ENCODE results near the gene PCSK6.

PCSK6 gene

DNA sequence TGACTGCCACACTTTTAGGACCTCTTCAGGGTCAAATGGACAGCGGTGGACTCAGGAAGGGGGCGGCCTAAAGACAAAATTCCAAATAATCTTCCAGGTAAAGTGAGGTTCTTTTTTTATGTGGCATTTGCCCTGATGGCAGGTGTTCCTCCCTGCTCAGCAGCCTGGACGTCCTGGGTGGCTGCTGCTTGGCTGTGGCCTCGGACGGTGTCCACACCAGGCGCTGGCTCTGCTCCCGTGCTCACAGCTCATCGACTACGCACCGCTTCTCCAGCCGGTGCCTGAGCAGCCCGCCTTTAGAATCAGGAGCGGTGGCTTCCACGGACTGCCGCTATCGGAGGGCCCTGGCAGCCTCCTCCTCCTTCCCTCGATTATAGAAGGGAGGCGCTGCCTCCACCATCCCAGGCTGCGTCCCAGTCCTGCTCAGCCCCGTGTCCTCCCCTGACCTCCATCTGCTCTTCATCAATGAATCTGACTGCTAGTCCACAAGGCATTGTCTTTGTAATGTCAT, 41.9 kb downstream of the PCSK6 start:
- no peak for DNase-seq (ENCODE audit: low spot score)

DNA sequence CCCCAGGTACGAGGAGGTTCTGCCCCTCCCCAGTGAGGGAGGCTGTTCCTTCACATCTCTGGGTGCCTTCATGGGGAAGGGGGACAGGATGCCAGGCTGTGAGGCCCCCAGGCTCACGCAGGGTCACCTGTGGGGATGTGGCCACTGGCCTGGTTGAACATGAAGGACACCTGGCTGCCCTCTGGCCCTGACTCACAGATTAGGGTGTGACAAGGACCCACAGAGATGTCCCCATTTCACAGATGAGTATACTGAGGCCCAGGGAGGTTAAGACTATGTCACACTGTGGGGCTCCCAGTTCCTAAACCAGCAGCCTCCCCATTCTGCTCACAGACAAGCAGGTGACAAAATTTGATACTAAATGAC, 42.4 kb downstream of the PCSK6 start:
- DNase-seq (ENCODE audit: low spot score): no peak

DNA sequence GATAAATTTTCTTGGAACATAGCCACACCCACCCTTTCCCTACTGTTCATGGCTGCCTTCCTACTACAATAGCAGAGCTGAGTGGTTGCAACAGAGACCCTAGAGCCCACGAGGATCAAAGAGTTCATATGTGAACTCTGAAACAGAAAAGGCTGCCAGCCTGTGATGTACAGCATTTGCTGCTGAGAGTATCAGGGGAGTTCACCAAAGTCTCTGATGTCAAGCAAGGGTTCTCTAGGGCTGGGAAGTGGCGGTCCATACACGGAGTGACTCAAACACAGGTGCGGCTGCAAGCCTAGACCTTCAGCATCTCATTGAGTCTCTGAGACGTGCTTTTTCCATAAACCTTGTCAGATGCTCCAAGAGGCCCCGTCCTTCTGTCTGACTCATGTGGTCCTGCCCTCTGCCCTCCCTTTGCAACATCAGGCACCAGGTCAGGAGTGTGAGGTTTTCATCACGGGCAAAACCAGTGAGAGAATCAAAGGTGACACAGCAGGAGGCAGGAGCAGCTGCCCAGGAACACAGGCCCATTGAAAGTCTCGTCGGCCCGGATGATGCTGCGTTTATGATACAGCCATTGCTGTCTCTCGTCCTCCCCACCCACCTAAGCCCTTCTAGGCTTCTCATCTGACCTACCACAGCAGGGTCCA, 42.9 kb downstream of the PCSK6 start:
- DNase-seq (ENCODE audit: low spot score): no peak

DNA sequence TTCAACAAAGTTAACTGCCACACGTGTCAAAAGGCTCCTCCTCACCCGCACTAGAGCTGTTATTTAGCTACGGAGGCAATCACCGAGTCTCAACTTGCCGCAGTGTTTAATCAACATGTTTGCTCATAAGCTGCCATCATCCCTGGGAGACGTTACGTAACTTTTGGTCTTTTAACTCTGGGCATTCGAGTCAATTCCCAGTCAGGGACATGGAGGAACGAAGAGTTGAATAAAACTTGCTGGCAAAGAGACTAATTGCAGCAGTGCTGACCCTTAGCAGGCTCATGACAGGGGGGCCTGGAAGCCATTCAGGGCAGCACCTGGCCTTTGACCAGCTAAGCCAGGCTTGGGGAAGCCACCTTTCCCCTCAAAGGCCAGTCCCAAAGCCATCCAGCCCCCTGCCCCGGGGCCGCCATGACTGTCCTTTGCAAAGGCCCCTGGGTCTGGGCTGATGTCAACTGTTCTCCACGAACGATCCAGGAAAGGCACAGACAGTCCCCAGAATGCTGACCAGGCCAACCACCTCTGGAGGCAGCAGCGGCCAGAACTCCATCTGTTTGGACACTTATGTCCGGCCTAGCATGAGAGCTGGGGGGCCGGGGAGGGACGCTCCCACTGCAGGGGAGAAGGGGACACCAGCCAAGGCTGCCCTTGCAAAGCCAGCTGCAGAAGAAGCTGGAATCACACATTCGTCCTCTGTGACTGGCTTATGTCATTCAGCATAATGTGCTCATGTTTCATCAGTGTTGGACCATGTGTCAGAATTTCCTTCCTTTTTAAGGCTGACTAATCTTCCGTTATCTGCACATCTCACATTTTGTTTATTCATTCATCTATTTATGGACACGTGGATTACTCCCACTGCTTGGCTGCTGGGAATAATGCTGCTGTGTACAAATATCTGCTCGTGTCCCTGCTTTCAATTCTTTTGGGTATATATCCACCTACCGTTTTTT, 43.7 kb downstream of the PCSK6 start:
- DNase-seq (ENCODE audit: low spot score): no peak

DNA sequence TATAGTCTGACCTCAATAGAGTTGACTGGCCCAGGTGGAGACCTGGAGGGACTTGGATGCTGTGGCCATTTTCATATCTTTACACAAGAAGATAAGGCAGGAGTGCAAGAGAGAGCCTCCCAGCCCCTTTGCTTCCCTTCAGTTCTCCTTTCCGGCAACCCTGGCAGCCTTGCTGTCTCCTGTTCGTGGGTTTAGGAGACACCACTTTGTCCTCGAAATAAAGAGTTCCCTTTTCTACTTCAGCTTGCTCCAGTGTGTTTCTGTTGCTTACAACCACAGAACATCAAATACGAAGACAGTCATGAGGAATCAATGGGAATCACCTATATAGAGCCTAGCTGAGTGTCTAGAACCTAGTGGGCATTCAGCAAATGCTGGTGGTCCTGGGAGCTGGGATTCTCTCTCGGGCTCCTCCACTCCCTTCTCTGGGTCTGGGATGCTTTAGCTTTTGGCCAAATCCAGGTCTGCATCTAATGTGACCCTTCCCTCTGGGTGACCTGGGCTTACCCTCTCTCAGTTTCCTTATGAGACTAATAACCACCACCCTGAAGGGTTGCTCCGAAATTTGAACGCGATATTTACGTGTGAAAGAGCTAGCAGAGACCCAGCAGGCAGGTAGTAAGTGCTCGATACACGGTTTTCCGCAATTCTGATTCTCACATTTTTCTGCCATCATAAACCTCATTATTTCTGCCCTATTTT, 44.5 kb downstream of the PCSK6 start:
- no peak for DNase-seq (ENCODE audit: low spot score)

DNA sequence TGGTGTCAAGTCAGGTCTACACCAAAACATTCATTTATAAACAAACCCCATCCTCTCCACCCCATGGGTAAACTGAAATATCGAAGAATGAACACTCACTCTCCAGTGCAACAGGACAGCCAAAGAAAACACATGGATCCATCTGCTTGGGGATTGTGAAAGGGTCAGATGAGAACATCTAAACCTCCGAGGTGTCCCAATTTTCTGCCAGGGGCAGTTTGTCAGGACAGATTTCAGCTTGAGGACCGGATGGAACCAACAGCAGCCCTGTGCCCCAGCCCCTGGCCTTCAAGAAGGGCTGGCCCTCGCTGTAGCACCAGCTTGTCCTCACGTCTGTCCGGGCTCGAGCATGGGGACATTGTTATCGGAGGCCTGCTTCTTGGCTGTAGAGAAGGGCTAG, 45.5 kb downstream of the PCSK6 start:
- DNase-seq (ENCODE audit: low spot score): no peak

DNA sequence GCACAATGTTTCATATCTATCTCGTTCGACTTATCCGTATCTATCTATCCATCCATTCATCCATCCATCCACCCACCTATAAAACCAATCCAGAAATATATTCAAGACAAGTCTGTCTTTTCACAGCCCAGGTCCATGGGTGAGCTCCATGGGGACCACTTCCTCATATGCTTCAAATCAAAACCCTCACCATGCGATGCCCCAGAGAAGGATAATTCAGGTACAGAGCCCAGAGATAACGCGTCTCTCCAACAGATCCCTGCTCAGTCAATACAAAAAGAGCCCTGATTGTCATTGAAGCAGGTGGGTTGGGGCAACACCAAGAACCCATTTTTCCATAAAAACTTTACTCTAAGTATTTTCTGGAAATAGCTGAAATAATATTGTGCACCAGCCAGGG, 47.2 kb downstream of the PCSK6 start:
- DNase-seq (ENCODE audit: low spot score): no peak

DNA sequence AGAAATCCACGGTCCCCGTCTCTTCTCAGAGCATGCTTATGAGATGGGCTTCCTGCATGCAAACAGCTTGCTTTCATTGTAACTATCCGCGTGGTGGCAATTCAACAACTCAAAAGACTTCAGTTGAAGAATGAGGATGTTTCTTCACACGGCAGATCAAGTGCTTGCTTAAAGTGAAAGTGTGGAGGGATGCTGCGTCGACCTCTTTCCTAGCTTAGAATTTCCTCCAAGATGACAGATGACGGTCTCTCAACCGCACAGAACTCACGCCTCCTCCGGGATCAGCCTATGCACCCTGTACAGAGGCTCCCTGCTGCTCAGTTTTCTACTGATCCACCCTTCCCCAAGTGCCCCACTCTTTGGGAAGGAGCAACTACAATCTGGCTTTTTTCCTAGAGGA, 47.8 kb downstream of the PCSK6 start:
- DNase-seq (ENCODE audit: low spot score): no peak

DNA sequence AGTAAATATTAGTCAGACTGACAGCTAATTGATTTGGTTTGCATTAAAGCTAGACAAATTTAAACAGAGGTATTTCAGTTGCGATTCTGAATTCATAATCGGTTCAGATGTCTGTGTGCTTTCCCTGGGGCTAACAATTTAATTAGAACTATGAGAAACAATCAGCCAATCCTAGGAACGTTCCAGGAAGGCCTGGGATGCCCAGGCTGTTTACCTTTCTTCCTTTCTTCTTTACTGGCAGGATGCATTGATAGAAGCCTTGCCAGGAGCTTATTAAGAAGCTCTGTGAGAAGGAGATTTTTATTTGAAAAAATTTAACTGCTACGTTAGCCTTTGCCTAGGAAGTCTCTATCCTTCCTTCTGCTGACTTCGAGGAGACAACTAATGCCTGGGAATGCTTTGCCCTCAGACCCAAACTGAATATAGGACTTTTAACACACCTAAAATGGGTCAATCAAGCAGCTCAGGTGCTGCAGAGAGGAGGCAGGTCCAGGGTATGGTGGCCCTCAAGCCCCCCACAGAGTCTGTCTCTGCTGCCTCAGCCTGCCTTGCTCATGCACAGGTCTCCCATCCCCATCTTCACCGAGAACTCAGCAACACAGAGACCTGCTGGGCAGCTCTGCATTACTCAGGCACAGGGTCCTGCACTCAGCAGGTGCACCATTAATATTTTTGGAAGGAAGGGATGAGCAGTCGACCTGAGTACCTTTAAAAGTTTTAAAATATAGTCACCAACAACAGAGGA, 48.5 kb downstream of the PCSK6 start:
- DNase-seq (ENCODE audit: low spot score): no peak

DNA sequence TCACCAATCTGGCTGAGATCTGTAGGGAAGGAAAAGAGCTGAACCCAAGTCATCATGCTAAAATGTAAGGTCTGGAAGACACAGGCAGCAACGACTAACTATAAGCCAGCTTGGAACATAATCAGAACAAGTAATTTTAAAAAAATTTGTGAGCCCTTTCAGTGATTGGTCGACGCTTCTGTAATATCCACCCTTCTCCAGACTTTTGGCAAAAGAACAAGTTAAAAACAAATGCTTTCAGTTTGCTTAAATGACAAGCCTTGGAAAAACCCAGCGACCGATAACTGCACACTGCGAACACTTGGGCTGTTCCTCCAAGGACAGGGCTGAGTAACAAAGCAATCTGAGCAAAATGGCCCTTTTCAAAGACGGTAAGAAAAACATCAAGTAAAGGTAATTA, 49.6 kb downstream of the PCSK6 start:
- no peak for DNase-seq (ENCODE audit: low spot score)

DNA sequence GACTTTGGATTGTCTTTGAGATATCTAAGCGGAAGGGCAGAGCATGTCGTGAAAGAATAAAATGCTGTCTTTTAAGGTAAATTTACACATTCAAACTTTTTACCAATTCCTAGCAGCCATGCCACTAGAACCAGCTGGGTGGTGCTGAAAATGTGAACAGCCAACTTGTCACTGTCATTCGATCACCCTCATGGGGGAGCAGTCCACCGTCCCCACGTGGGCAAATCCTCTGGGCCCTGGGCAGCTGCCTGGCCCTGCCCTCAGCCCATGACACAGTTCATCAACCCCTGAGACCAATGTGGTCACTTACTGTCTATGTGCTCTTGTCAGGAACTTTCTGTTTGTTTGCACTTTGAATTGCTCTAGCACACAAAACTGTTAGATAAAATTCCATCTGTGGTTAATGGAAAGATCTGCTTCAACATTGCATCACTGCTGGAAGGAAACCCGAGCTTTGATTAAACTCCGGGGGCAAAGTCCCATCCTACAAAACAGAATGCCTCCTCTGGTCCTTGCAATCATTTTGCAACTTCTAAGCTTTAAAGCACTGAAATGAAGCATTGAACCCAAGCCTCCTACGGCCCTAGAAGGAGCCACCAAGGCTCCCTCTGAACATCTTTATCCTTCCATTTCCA, 50.1 kb downstream of the PCSK6 start:
- no peak for DNase-seq (ENCODE audit: low spot score)

DNA sequence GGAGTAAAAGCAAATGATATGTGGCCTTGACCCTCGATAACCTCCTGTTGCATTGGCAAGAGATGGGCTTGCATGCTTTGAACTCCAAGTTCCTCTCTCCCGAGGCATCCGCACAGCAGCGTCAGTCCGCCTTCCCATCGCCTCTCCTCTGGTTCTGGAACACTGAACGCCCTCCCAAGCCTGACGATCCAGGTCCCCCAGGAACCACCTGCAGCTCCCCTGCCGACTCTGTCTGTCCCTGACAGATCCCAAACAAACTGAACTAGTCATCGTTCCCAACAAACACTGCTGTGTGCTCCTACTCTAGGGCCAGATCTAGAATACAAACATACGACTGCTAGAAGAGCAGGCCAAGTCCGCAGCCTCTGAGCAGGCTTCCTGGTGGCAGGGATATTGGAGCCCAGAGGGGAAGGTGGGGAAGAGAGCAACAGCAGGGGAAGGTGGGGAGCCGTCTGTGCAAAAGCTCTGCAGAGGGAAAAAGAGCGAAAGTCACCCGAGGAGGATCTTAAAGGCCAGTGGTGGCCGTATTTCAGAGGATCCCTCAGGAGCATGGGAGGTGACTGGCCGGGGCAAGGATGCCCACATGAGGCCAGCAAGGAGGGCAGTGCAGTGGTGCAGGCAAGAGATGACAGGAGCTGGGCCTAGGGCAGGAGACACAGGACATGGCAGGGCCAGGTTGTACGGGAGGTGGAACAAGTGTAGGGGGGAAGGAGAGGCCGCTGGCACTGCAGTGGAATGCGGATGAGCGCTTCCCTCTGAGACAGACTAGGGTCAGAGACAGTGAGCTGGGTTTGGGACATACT, 50.8 kb downstream of the PCSK6 start:
- DNase-seq (ENCODE audit: low spot score): no peak

DNA sequence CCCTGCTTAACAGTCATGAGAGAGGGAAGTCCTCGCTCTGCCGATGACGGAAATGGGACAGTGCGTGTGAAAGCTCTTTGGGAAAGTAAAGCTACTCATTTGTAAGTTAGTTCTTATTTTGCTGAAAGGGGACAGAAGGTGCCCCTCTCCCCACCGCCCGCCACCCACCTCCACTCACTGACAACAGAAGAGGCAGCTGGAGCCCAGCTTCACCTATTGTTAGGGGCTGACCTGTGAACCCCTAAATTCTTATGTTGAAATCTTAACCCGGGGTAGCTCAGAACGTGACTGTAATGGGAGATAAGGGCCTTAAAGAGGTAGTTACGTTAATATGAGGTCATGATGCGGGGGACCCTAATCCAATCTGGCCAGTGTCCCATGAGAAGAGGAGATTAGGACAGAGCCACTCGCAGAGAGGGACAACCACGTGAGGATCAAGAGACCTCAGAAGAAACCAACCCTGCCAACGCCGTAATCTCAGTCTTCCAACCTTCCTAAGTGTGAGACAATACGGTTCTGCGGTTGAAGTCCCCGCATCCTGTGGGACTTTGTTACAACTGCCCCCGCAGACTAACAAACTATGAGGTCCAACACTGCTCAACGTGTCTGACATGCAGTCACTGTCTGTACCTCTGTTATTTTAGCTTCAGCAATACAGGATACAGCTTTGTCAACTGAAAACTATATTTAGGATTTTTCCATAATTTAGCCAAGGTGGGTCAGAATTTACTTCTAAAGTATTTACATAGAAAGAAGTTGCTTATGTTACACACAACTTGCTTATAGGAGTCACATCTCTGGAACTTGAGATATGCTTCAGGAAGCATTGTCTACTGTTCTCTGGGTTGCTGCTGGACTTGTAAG, 51.7 kb downstream of the PCSK6 start:
- no peak for DNase-seq (ENCODE audit: low spot score)

DNA sequence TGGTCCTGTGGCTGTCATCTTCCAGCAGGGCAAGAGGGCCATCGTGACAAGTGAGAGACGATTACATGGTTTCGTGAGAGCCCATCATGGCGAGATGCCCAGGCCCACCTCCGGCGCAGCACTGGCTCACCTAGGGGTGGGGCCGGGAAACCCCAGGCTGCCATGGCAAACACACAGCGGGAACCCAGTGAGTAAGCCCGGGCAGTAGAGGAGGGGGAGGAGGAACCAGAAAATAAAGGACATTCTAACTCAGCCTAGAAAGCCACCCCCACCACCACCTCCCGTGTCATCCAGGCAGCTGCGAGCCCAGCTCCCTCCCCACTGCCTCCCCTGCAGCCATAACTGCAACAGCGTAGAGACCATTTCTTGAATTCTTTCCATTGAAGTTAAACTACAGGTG, 52.3 kb downstream of the PCSK6 start:
- DNase-seq (ENCODE audit: low spot score): no peak

DNA sequence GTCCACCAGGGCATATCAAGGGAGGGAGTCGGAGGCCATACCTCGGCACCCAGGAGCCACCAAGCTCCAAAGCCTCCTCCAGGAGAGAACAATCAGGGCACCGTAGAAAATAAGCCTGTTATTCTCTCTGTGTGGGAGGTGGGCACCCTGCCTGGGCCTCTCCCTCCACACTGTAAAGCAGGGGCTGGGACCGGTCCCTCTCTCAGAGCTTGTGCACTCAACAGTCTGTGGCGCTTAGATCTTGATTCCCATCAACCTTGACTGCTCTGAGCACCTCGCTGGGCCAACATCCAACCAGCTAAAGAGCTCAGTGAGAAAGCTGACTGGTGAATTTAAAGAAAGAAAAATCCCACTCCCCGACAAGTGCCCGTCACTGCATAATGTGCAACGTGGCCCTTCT, 53.0 kb downstream of the PCSK6 start:
- no peak for DNase-seq (ENCODE audit: low spot score)

DNA sequence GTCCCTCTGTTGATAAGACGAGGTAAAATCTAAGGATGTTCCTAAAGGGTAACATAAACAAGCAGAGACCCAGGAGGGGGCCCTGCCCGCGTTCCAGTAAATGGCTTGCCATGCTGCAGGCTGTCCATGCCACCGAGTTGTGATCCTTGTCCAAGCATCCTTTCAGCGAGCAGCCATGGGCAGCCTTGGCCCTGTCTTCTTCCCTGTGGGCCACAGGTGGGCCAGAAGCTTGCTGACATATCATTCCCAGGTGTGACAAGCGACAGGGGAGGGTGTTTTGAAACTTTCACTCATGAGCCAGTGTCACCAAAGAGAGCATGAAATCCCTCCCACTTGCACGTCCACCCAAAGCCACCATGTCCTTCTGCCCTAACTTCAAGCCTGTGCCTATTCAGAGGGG, 53.7 kb downstream of the PCSK6 start:
- DNase-seq (ENCODE audit: low spot score): no peak

DNA sequence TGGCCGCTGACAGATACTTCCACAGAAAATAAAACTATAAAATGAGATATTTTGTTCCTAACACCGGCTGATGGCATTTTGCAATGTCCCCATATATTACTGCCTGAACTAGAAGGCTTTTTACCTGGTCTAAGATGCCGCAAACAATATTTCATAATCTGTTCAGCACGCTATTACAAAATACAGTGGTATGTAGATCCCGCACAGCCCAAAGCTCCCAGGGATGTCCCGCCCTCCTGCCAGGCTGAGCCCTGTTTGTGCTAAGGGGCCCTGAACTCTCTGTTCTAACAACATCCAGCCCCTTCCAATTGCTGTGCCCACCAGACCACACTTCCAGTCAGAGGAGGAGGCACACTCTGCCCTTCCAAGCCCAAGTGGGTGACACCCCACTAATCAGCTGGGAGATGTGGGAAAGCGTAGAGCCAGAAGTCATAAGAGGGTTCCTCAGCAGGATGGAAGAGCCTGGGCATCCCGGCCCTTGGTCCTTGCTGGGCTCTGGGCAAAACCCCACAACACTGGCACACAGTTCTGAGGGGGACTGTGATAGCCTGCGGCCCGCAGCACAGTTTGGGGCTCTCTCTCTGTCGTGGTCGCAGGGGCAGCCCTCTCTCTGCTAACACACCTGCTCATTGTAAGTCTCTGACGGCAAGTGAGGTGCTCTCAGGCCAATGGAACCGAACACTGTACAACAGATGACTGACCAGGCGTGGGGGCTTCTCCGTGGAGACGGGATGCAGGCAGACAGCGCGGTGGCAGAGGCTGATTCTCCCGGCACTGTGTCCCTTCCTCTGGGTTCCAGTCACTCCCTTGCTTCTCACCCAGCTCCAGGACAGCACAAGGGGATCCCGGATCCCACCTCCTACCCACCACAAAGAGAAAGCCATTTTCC, 55.2 kb downstream of the PCSK6 start:
- DNase-seq (ENCODE audit: low spot score): no peak

DNA sequence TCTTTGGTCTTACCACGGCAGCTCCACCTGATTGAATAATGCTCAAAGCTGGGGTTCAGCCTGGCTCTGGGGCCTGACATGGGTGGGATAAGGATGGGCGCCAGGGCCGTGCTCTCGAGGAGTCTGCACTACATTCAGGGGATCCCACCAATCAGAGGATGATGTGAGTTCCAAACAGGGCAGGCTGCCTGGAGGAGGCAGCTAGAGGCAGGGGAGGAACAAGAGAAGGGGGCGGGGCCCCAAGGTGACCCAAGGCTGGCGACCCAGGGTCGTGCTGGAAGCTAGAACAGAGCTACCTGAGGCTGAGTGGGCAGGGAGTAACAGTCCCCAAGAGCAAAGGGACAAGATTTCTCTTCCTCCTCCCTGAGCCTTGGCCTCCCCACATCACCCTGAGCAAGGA, 56.1 kb downstream of the PCSK6 start:
- no peak for DNase-seq (ENCODE audit: low spot score)

Measured in SK-N-DZ (cell line).